H1 (cell line): ENCODE results near the gene GPX8. TPM values are rescaled to one million over a fixed set of nuclear protein-coding genes. Genes with fewer than 3 reads are reported as not detected.

Source experiments
- ASH2L ChIP-seq: fragments of 200-600, 300-600 bp; sonication (generic); IDR thresholded peaks from one replicate; pipeline ENCODE4 v1.7.1; 2017; ENCODE audit warnings: low read length
- BCL11A ChIP-seq, 2 experiments: IDR thresholded peaks; one replicate each; pipeline ENCODE4 v1.6.1; 2011; ENCODE audit warnings: low read depth in 2 of 2, low read length in 2 of 2, mild to moderate bottlenecking in 2 of 2
- CBX8 ChIP-seq: fragments of 300-800, 300-1000 bp; sonication (generic); IDR thresholded peaks from 2 replicates; pipeline ENCODE4 v1.7.1; 2016; ENCODE audit warnings: low read depth, low read length, borderline replicate concordance
- CEBPB ChIP-seq: IDR thresholded peaks from 2 replicates; pipeline ENCODE4 v1.6.1; 2012; ENCODE audit warnings: low read depth, low read length
- CHD2 ChIP-seq: IDR thresholded peaks from 2 replicates; pipeline ENCODE4 v1.6.1; 2012; ENCODE audit warnings: low read length, improper control_type of control experiment
- CREB1 ChIP-seq: IDR thresholded peaks from 2 replicates; pipeline ENCODE4 v1.6.1; 2012; ENCODE audit warnings: inconsistent platforms
- CTCF ChIP-seq, 3 experiments: IDR thresholded peaks; 1 replicate in 2 of 3; 2 replicates in 1 of 3; pipeline versions ENCODE4 v1.5.1 to v1.6.1; 2011; ENCODE audit warnings: low read length in 3 of 3, mild to moderate bottlenecking in 3 of 3, inconsistent platforms in 2 of 3, low read depth in 1 of 3, moderate library complexity in 1 of 3; ENCODE audit not compliant: insufficient read depth in 1 of 3; ENCODE audit errors: control extremely low read depth in 1 of 3
- EGR1 ChIP-seq: IDR thresholded peaks from 2 replicates; pipeline ENCODE4 v1.6.1; 2011; ENCODE audit warnings: low read depth, low read length, borderline replicate concordance
- EZH2 ChIP-seq: fragments of 200-600 bp; sonication (generic); IDR thresholded peaks from 2 replicates; pipeline ENCODE4 v1.7.1; 2012; ENCODE audit warnings: low read depth, mild to moderate bottlenecking, moderate library complexity, low read length, inconsistent platforms; ENCODE audit not compliant: severe bottlenecking
- GABPA ChIP-seq: IDR thresholded peaks from 2 replicates; pipeline ENCODE4 v1.6.1; 2011; ENCODE audit warnings: mild to moderate bottlenecking, low read length, moderate library complexity, borderline replicate concordance; ENCODE audit not compliant: insufficient read depth
- JUN ChIP-seq: IDR thresholded peaks from 2 replicates; pipeline ENCODE4 v1.6.1; 2011; ENCODE audit warnings: low read depth, mild to moderate bottlenecking, improper control_type of control experiment, low read length
- KDM5A ChIP-seq: fragments of 200-600 bp; IDR thresholded peaks from 2 replicates; pipeline ENCODE4 v1.7.1; 2012; ENCODE audit warnings: mild to moderate bottlenecking, low read length, inconsistent platforms, mixed read lengths
- MAFK ChIP-seq: IDR thresholded peaks from 2 replicates; pipeline ENCODE4 v1.6.1; 2012; ENCODE audit warnings: low read depth, mild to moderate bottlenecking, improper control_type of control experiment, low read length
- MAX ChIP-seq: IDR thresholded peaks from 2 replicates; pipeline ENCODE4 v1.6.1; 2012; ENCODE audit warnings: inconsistent platforms
- RAD21 ChIP-seq, 2 experiments: IDR thresholded peaks in 1 of 2; conservative IDR thresholded peaks in 1 of 2; 2 replicates each; pipeline ENCODE4 v1.6.1; 2011; ENCODE audit warnings: low read depth in 2 of 2, low read length in 2 of 2, improper control_type of control experiment in 1 of 2, inconsistent platforms in 1 of 2, mild to moderate bottlenecking in 1 of 2, moderate library complexity in 1 of 2
- SIX5 ChIP-seq: IDR thresholded peaks from 2 replicates; pipeline ENCODE4 v1.6.1; 2011; ENCODE audit warnings: mild to moderate bottlenecking, low read depth, low read length
- SP2 ChIP-seq: IDR thresholded peaks from 2 replicates; pipeline ENCODE4 v1.6.1; 2012; ENCODE audit warnings: mild to moderate bottlenecking, low read length, inconsistent platforms
- SUZ12 ChIP-seq: fragments of 200-600 bp; sonication (generic); IDR thresholded peaks from 2 replicates; pipeline ENCODE4 v1.6.1; 2012; ENCODE audit warnings: mild to moderate bottlenecking, inconsistent platforms, low read length, moderate library complexity, mixed read lengths
- TBP ChIP-seq: IDR thresholded peaks from 2 replicates; pipeline ENCODE4 v1.6.1; 2011; ENCODE audit warnings: low read depth, low read length, improper control_type of control experiment
- ZNF274 ChIP-seq: IDR thresholded peaks from 2 replicates; pipeline ENCODE4 v1.7.0; 2012; ENCODE audit warnings: low read length, borderline replicate concordance; ENCODE audit errors: extremely low read depth
- polyA plus RNA-seq, 7 experiments: library from polyadenylated mRNA; depleted of rRNA in 3 of 7; stranded (reverse) in 5 of 7; unstranded in 2 of 7; fragments of >200 nt in 5 of 7; fragments of 200-250 nt in 2 of 7; gene quantifications; 1 replicate in 5 of 7; 2 replicates in 1 of 7; 4 replicates in 1 of 7; pipeline versions ENCODE4 v1.2.1 to v1.2.3, GENCODE V29; 2011 to 2013; ENCODE audit warnings: missing spikeins in 2 of 7, mixed read lengths in 2 of 7
- total RNA-seq: library from RNA; stranded (reverse); fragmentation: NEBNext Ultra II Directional; extraction: Animal tissue kit (Norgen Biotek cat#: 25700); gene quantifications from 2 replicates; pipeline ENCODE4 v1.2.1, GENCODE V29; 2021

The GPX8 gene
- total and polyA plus RNA-seq, 2 of the 8 experiments (the other 6 are each of a cell fraction or from before 2014, with no cell fraction given) = 19.5 to 60.4 TPM

- TF ChIP-seq RAD21 (IDR thresholded peaks at IDR 0.05 in 1 of 2, conservative IDR thresholded peaks at IDR 0.05 in 1 of 2; ENCODE audit: low read depth in 2 of 2, low read length in 2 of 2) (no peak), MAX (peak; percentile 78), EZH2 (peak; percentile 70), SIX5 (no peak), CTCF (IDR thresholded peaks at IDR 0.05; ENCODE audit: control extremely low read depth in 1 of 3, insufficient read depth in 1 of 3, low read depth in 1 of 3, low read length in 3 of 3) (peak in 2 of 3 experiments; percentile 7 to 36; a peak in 3 of 4 replicates), BCL11A (IDR thresholded peaks at IDR 0.05; ENCODE audit: low read depth in 2 of 2, low read length in 2 of 2) (no peak), GABPA (no peak), SP2 (no peak), SUZ12 (peak; percentile 82), EGR1 (no peak), ASH2L (peak; percentile 88), CBX8 (no peak), ZNF274 (no peak), MAFK (no peak), TBP (0 out of 2 replicates have a peak, but pooled peaks have one; percentile 9), JUN (no peak), CHD2 (no peak), CEBPB (no peak), CREB1 (no peak), KDM5A (no peak)
Measured at GRCh38 chr5:55176176-55176818, 16.3 kb downstream of the GPX8 start (continued).
